ENCODE measurements around the gene CCDC15.

The CCDC15 gene

GRCh38 chr11:124950601-124951330, 3.2 kb upstream of the CCDC15 start:
- Histone ChIP-seq H2AFZ (ENCODE audit: low read depth, low read length) (peak overlapping the region; percentile 45), H3K4me2 (ENCODE audit: insufficient read depth, low read length) (peak overlapping the region; percentile 38), H3K36me3 (ENCODE audit: insufficient read depth, low read length) (no peaks in the 10 kb centered on the region), H4K20me1 (ENCODE audit: insufficient read depth, low read length) (no peaks in the 10 kb centered on the region), H3K79me2 (ENCODE audit: insufficient read depth, low read length) (peaks cover 4% of the 10 kb centered on the region), H3K4me3 (ENCODE audit: low read depth in 1 of 2, low read length in 2 of 2) (no peak overlapping the region), H3K27me3 (ENCODE audit: insufficient read depth, low read length, poor library complexity) (no peaks in the 10 kb centered on the region), H3K9me3 (ENCODE audit: insufficient read depth, low read length, severe bottlenecking) (no peaks in the 10 kb centered on the region), H3K4me1 (ENCODE audit: insufficient read depth, low read length) (peaks cover 57% of the 10 kb centered on the region), H3K9ac (ENCODE audit: low read depth, low read length) (peak overlapping the region; percentile 2; the same call in 1 of the 2 replicates), H3K27ac (ENCODE audit: low read length) (peak overlapping the region; percentile 81)
- TF ChIP-seq, protein P1, sequence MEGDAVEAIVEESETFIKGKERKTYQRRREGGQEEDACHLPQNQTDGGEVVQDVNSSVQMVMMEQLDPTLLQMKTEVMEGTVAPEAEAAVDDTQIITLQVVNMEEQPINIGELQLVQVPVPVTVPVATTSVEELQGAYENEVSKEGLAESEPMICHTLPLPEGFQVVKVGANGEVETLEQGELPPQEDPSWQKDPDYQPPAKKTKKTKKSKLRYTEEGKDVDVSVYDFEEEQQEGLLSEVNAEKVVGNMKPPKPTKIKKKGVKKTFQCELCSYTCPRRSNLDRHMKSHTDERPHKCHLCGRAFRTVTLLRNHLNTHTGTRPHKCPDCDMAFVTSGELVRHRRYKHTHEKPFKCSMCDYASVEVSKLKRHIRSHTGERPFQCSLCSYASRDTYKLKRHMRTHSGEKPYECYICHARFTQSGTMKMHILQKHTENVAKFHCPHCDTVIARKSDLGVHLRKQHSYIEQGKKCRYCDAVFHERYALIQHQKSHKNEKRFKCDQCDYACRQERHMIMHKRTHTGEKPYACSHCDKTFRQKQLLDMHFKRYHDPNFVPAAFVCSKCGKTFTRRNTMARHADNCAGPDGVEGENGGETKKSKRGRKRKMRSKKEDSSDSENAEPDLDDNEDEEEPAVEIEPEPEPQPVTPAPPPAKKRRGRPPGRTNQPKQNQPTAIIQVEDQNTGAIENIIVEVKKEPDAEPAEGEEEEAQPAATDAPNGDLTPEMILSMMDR (IDR thresholded peaks at IDR 0.05; ENCODE audit: borderline replicate concordance, extremely low read depth, low read length, poor library complexity, severe bottlenecking), result no peak
- TF ChIP-seq EZH2 (IDR thresholded peaks at IDR 0.05; ENCODE audit: borderline replicate concordance, low read depth, low read length, severe bottlenecking), result no peak
- DNase-seq (peak; percentile 75), ATAC-seq (ENCODE audit: insufficient read depth, low read depth) (peak; percentile 73)

GRCh38 chr11:124951341-124951740, 2.7 kb upstream of the CCDC15 start:
- Histone ChIP-seq H3K4me3 (ENCODE audit: low read depth in 1 of 2, low read length in 2 of 2) (no peak overlapping the region), H3K27me3 (ENCODE audit: insufficient read depth, low read length, poor library complexity) (no peaks in the 10 kb centered on the region), H3K27ac (ENCODE audit: low read length) (peak overlapping the region; percentile 81), H3K36me3 (ENCODE audit: insufficient read depth, low read length) (no peaks in the 10 kb centered on the region), H2AFZ (ENCODE audit: low read depth, low read length) (peak overlapping the region; percentile 45), H4K20me1 (ENCODE audit: insufficient read depth, low read length) (no peaks in the 10 kb centered on the region), H3K9me3 (ENCODE audit: insufficient read depth, low read length, severe bottlenecking) (no peaks in the 10 kb centered on the region), H3K79me2 (ENCODE audit: insufficient read depth, low read length) (peaks cover 4% of the 10 kb centered on the region), H3K9ac (ENCODE audit: low read depth, low read length) (peak overlapping the region; percentile 2; the same call in 1 of the 2 replicates), H3K4me2 (ENCODE audit: insufficient read depth, low read length) (peak overlapping the region; percentile 38), H3K4me1 (ENCODE audit: insufficient read depth, low read length) (peaks cover 59% of the 10 kb centered on the region)
- DNase-seq (peak; percentile 17), ATAC-seq (ENCODE audit: insufficient read depth, low read depth) (no peak)
- TF ChIP-seq, protein P1 (IDR thresholded peaks at IDR 0.05; ENCODE audit: borderline replicate concordance, extremely low read depth, low read length, poor library complexity, severe bottlenecking), result no peak
- TF ChIP-seq EZH2 (IDR thresholded peaks at IDR 0.05; ENCODE audit: borderline replicate concordance, low read depth, low read length, severe bottlenecking), result no peak

GRCh38 chr11:124954590-124954955, 571 bp downstream of the CCDC15 start:
- TF ChIP-seq EZH2 (IDR thresholded peaks at IDR 0.05; ENCODE audit: borderline replicate concordance, low read depth, low read length, severe bottlenecking), result no peak
- TF ChIP-seq, protein P1 (IDR thresholded peaks at IDR 0.05; ENCODE audit: borderline replicate concordance, extremely low read depth, low read length, poor library complexity, severe bottlenecking), result no peak
- no peak for DNase-seq
- Histone ChIP-seq H3K27ac (ENCODE audit: low read length) (peak overlapping the region; percentile 84), H3K4me3 (ENCODE audit: low read depth in 1 of 2, low read length in 2 of 2) (peak overlapping the region; percentile 65 to 86), H3K9me3 (ENCODE audit: insufficient read depth, low read length, severe bottlenecking) (no peaks in the 10 kb centered on the region), H3K27me3 (ENCODE audit: insufficient read depth, low read length, poor library complexity) (no peaks in the 10 kb centered on the region), H3K4me1 (ENCODE audit: insufficient read depth, low read length) (peaks cover 56% of the 10 kb centered on the region), H3K4me2 (ENCODE audit: insufficient read depth, low read length) (peak overlapping the region; percentile 83), H3K79me2 (ENCODE audit: insufficient read depth, low read length) (peaks cover 4% of the 10 kb centered on the region), H2AFZ (ENCODE audit: low read depth, low read length) (peak overlapping the region; percentile 72), H3K9ac (ENCODE audit: low read depth, low read length) (peak overlapping the region; percentile 72), H4K20me1 (ENCODE audit: insufficient read depth, low read length) (no peaks in the 10 kb centered on the region), H3K36me3 (ENCODE audit: insufficient read depth, low read length) (peaks cover 2% of the 10 kb centered on the region; the same call in 1 of the 2 replicates)
- no peak for ATAC-seq (ENCODE audit: insufficient read depth, low read depth)
